Stimulated activated CD4-positive, alpha-beta T cell treated with anti-CD3 and anti-CD28 coated beads, Interleukin-15, amount 100 ng/mL, for 24 hours (primary cell): ENCODE results near the gene ARHGAP6.
"Not testable (repeated sequence)": the region's sequence is repeated elsewhere in the genome, so short reads cannot be mapped to it uniquely, and the experiment has no call there.

Source experiments
- DNase-seq: peaks from one replicate; pipeline ENCODE4 v3.0.0-alpha.2; 2020

The ARHGAP6 gene

GRCh38 chrX:11567528-11568220 is 98.0 kb downstream of the ARHGAP6 start:
- DNase-seq = no peak

- no peak for DNase-seq
Observed at GRCh38 chrX:11566789-11567188, 98.9 kb downstream of the ARHGAP6 start.

- no peak for DNase-seq
Observed at GRCh38 chrX:11566173-11566572, 99.5 kb downstream of the ARHGAP6 start.

GRCh38 chrX:11564546-11564945 is 101.2 kb downstream of the ARHGAP6 start:
- no peak for DNase-seq

DNA sequence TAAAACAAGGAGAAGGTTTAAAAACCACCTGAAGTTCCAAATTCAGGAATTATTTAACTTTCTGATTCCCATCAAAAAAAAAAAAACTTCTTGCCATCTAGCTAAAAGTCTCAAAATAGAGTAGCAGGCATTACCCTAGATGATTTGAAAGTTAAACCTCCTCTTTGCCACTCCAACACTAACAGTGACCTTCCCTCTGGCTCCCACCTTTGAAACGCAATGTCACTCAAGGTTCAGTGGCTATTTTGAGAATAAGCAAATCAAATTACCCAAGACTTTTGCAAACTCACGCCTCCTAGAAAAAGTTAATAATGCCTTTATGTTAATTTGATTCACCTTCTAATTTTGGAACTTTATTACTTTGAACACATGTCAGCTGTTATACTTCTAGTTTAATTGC is 103.2 kb downstream of the ARHGAP6 start:
- DNase-seq = no peak

- DNase-seq = peak; percentile 57
Observed at GRCh38 chrX:11558972-11559371, 106.7 kb downstream of the ARHGAP6 start.

- DNase-seq = no peak
Observed at GRCh38 chrX:11557120-11557519, 108.6 kb downstream of the ARHGAP6 start.

- DNase-seq = no peak
Observed at GRCh38 chrX:11555759-11556158, 110.0 kb downstream of the ARHGAP6 start.

- DNase-seq = no peak
Observed at GRCh38 chrX:11553594-11553993, 112.1 kb downstream of the ARHGAP6 start.

- DNase-seq = no peak
Observed at GRCh38 chrX:11551151-11551550, 114.6 kb downstream of the ARHGAP6 start.

- no peak for DNase-seq
Observed at GRCh38 chrX:11546917-11547316, 118.8 kb downstream of the ARHGAP6 start.

- no peak for DNase-seq
Observed at GRCh38 chrX:11543249-11543648, 122.5 kb downstream of the ARHGAP6 start.

- DNase-seq = no peak
Observed at GRCh38 chrX:11541510-11541909, 124.2 kb downstream of the ARHGAP6 start.

DNA sequence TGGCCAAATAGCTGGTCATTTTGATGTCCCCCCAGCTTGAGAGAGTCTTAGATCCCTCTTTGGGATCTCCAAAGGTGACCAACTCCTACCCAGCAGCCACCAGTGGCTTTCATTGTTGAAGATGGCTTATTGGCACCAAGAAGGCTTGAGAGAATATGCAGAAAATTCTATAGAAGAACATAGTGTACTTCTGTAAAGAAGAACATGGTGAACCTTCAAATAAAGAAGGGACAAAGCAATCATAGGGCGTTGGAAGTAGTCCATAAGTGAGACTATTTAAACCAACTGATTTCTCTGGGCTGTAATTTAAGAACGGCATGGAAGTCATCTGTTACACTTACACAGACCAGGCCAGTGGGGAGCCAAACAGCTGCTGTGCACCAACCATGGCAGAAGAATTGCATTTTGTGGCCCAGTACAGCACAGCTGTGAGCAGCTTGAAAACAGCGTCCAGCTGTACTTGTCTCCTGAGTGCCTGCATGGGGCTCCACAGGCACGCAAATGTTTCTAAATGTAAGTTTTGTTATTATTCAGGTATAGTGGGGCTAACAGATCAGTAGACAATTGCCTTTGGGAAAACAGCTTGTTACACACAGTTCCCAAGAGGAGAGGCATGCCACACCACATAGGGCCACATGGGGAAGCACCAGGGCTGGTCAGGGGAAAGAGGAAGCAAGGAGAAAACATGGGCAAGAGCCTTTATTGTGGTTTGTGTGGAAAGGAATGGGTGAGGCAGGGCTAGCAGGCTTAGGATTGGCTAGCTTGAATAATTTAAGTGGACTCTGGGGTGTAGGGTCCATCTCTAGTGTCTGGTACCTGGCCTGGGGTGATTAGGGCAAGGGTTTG is 125.0 kb downstream of the ARHGAP6 start:
- DNase-seq = no peak

- no peak for DNase-seq
Observed at GRCh38 chrX:11537141-11537540, 128.6 kb downstream of the ARHGAP6 start.

- no peak for DNase-seq
Observed at GRCh38 chrX:11535156-11535919, 130.4 kb downstream of the ARHGAP6 start.

GRCh38 chrX:11533199-11533651 is 132.5 kb downstream of the ARHGAP6 start:
- DNase-seq = no peak

GRCh38 chrX:11532291-11533078 is 133.2 kb downstream of the ARHGAP6 start:
- no peak for DNase-seq

DNA sequence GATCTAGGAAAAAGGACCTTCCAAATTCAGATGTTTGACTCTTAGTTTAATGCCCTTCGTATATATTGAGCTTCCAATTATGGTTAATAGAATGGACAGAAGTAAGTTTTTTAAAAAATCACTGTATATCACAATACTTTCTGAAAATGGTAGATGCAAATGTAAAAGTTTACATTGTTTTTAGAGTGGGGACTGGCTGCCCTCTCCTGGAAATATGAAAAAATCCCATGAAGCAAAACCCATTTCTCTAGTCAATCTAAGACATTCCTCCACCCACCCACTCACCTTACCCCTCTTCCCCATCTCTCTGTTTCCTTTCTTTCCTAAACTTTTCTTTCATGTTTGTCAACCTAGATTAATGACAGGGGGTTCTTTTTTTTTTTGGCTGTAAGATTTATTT is 134.5 kb downstream of the ARHGAP6 start:
- no peak for DNase-seq

DNA sequence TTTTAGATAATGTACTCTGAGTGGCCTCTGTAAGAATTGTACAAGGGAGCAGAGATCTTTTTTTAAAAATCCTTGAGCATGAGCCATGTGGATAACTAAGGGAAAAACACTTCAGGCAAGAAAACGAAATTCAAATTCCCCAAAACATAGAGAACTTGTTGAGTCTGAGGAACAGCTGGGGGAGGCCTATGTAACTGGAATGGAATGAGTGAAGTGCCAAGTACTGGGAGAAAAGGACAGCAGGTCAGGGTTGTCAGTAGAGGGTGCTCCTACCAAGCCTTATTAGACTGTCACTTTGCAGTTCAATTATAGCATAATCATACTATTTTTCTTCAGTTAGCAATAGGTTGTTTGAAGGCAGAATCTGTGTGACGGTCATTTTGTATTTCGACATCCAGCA is 135.1 kb downstream of the ARHGAP6 start:
- no peak for DNase-seq

DNA sequence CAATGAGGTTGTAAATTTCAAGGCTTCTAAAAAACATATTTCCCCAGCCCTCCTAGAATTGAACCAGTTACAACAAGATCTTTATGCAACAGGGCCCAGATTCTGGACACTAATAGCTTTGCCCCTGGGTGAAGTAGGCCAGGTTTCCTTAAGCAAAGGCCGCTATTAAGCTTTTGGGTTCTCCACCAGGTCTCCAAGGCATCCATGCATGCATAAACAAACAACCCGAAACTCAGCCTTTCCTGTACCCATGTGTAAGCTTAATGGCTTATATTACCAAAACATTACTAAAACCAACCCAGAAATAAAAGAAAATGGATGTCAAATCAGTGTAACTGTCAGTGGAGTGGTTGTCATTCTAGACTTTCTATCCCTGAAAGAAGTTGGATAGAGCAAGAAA is 137.1 kb downstream of the ARHGAP6 start:
- no peak for DNase-seq

DNA sequence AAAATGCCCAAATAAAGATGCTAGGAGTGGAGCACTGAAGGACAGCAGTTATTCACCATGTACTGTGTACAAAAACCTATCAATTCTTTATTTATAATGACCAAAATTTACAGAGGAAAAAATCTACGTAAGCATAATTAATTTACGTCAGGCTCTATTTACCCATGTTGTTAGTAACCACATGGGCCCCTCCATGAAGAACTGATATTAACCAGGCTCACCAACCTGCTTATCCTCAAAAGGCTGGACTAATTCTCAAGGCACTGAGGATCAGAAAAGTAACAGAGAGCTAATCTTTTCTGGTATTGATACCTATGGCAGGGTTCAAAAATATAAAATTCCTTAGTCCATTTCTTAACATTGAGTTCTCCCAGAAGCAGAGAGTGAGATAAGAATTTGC is 140.0 kb downstream of the ARHGAP6 start:
- DNase-seq = no peak

GRCh38 chrX:11519234-11519633 is 146.5 kb downstream of the ARHGAP6 start:
- not testable (repeated sequence) for DNase-seq
